NCI-H187 treated with DMSO at 0.1 percent for 48 hours (cell line): Measurements from ENCODE around the gene FN3KRP.
A peak's percentile ranks its signal among the peaks of the same experiment; 100 is the strongest.

Experiments used
- DNase-seq: peaks from one replicate; lab custom pipeline; 2025; lab: John Stamatoyannopoulos, UW

FN3KRP gene, protein sequence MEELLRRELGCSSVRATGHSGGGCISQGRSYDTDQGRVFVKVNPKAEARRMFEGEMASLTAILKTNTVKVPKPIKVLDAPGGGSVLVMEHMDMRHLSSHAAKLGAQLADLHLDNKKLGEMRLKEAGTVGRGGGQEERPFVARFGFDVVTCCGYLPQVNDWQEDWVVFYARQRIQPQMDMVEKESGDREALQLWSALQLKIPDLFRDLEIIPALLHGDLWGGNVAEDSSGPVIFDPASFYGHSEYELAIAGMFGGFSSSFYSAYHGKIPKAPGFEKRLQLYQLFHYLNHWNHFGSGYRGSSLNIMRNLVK

GRCh38 chr17:82716203-82717010, at the start of gene FN3KRP:
Gene FN3KRP, plus strand, starts transcription at chr17:82716706. Its CDS starts 50 bp downstream, at chr17:82716756.
- DNase-seq, result peak; percentile 80

DNA sequence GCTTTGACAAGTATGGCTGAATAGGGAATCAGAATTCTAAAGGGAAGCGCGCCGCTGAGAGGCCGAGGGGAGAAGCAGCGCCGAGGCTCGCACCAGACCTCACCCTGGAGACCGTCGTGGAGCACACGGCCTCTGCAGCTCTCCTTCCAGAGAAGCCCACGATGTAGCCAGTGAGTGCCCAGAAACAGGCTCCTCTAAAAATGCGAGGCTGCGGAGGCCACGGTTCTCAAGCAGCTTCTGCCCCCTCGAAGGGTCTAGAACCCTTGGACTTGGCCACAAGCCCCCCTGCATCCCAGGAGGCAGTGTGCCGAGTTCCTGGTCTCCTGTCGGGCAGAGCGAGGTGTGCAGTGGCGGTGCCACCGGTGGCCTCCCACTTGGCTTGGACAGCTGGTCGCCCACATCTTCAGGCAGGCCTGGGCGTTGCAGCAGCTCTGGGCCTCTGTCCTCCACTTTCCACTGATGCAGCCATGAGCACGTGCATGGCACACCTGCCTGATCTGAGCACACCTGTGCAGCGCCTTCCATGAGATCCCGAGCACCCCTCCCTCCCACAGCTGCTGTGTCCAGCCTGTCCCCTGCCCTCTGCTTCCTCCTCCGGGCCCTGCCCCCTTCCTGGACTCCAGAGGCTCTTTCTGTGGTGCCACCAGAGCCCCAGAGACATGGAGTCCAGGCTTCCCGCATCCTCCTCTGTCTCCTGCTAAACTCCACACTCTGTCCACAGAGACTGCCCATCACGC, 49.4 kb upstream of the FN3KRP start:
- DNase-seq, result no peak

GRCh38 chr17:82667668-82668000, 48.9 kb upstream of the FN3KRP start:
- DNase-seq, result no peak

DNA sequence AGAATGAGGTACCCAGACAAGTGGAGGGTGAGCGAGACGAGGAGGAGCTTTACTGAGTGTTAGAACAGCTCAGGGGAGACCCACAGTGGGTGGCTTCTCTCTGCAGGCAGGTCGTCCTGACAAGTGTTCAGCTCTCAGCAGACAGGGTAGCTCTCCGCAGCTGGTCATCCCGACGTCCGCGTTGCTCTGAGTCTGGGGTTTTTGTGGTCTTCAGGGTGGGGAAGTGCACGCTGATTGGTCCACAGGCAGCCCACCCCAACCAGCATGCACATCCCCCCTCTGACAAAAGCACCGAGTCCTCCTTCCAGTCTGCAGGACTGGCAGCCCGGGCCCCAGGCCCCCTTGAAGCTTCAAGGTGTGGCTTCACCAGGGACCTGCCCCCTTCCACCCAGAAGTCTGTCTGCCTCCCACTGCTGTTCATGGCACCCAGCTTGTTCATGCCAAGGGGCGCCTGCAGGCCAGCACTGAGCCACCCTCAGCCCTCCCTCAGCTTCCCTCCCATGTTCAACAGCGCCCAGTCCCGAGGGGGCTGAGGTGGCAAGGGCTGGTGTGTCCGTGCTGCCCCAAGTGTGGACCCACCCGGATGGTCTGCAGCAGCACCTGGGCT, 48.4 kb upstream of the FN3KRP start:
- DNase-seq, result no peak

GRCh38 chr17:82668631-82669099, 47.8 kb upstream of the FN3KRP start:
- DNase-seq, result no peak

- no peak for DNase-seq
Measured at GRCh38 chr17:82670661-82671450, 45.6 kb upstream of the FN3KRP start.

DNA sequence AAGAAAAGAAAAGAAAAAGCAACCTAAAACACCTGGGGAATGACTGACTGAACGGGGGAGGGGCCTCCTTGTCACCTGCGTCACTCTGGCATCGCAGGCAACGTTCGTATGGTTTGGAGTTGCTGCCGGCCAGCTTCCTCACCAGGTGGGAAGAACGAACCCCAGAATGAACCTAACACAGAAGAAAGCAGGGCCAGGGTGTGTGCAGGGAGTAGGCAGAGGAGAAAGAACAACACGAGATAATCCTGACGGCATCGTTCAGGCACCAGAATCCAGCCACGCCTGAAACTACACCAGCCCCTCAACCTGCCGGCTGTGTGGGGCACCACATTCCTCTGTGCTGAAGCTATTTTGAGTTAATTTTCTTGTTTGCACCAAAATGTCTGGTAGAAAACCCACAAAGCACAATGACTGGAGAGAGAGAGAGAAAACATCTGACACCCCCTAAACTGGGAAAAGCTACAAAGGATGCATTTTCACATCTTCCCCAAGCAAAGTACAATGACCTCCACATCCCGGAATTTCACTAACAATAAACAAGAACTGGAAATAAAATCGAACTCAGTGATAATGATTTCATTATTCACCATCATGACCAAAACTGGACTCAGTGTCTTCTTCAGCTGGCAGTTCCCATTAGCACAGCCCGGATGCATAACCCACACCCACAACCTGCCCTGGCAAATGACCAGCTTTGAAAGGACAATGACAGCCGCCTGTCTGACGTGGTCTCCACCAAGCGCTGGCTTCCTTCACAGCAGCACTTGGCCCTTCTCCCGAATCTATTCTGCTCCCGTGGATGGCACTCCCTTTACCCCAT, 41.6 kb upstream of the FN3KRP start:
- no peak for DNase-seq

DNA sequence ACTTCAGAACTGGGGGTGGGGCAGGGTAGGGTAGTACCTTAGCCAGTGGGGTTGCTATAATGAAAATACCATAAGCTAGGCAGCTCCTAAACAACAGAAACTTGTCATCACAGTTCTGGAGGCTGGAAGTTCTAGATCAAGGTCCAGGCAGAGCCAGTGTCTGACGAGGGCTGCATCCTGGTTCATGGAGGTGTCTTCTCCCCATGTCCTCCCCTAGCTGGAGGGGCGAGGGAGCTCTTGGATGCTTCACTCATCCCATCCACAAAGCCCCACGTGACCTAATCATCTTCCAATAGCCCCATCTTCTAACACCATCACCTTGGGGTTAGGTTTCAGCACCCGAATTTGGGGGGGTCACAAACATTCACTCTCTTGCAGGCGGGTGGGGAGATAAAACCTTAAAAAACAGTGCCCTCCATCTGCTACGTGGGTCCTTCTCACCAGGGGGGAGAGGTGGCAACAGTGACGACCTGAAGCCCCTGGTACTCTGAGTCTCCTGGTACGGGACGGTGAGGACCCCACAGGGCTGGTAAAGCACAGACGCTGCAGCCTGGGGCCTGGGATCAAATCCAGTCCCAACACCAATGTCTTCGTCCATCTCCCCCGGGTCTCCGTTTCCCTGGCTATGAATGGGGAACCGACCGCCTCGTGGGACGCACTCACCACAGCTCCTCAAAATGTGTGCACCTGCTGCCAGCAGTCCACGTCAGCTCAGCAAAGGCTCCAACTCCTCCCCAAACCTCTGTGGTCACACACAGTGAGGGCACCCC, 40.8 kb upstream of the FN3KRP start:
- no peak for DNase-seq

DNA sequence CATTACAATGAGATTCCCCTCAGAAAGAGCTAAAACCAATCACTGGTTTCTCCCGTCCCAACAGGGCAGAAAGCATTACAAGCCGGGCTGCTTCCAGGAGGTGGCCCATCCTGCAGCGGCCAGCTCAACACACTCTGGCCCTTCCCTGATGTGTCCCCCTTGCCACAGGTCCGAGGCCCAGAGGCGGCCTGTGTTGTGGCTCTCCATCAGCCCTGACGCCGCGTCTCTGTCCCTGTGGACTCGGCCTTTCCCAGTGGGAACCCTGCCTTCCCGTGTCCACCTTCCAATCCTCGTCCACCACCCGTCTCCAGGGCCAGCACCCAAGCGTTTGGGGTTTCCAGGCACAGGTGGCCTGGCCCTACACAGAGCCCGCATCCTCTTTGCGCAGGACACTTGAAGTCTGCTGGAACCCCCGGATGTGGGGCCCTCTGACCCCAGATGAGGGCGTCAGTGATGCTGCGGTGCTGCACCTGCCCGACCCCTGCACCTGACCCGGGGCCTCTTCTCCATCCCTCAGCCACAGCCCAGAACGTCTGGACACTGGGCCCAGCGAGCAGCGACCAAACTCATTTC, 39.1 kb upstream of the FN3KRP start:
- DNase-seq, result no peak

DNA sequence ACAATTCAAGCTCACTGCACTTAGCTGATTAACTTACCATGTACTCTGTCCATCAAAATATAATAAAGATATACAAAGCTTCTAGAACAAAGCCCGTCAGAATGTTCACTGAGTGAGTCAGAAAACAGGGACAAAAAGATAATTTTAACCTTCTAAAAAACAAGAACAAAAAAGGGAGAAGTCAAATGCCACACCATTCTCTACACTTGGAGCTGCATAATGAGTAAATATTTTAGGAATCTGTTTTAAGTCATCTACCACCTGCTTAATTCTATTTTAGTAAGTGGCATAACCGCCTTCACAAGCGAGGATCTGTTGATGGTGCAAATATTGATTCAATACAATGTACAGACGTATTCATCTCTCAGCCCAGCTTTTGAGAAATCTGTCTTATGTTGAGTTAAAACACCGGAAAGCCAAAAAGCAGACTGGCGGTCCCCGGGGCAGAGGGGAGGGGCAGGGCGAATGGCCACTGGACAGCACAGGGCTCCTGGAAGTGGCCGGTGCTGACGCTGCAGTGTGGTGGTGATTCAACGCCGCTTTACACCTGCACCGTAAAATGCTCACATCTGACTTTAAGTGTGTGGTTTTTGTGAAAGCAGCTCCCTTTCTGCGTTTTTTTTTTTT, 38.1 kb upstream of the FN3KRP start:
- no peak for DNase-seq

GRCh38 chr17:82679586-82680465, 36.7 kb upstream of the FN3KRP start:
- DNase-seq, result no peak

DNA sequence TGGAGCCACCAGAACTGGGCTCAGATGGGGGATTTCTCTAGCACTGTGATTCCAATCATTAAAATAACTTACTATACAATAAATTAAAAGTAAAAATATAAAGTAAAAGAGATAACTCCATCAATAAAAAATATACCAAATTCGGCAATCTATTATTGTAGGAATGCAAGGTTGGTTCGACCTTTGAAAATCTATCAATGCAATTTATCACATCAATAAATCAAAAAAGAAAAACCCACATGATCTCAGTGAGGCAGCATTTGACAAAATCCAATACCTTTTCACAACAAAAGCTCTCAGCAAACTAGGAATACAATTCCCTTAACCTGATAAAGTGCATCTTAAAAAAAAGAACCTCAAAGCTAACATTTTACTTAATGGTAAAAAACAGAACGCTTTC, 35.0 kb upstream of the FN3KRP start:
- DNase-seq, result no peak

- DNase-seq, result no peak
Measured at GRCh38 chr17:82683534-82683933, 33.0 kb upstream of the FN3KRP start.

DNA sequence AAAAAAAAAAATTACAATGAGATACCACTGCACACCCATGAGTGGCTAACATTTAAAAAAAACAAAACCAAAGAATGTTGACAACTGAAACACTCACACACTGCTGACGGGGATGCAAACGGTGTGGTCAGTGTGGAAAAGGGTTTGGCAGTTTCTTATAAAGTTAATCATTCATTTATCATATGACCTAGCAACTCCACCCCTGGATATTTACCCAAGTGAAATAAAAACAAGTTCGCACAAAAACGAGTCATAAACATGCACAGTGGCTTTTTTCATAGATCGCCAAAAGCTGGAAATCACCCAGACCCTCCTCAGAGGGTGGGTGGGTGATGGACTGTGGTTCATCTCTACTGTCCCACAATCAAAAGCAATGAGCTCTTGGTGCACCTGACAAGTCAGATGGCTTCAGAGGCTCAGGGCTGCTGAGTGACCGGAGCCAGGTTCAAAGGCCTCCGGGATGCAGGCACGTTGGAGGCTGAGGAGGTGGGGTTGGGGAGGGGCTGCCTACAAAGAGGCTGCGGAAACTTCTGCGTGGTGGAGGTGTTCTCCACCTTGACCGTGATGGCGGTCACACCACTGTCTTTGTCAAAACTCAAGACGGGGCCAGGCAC, 32.2 kb upstream of the FN3KRP start:
- DNase-seq, result no peak

DNA sequence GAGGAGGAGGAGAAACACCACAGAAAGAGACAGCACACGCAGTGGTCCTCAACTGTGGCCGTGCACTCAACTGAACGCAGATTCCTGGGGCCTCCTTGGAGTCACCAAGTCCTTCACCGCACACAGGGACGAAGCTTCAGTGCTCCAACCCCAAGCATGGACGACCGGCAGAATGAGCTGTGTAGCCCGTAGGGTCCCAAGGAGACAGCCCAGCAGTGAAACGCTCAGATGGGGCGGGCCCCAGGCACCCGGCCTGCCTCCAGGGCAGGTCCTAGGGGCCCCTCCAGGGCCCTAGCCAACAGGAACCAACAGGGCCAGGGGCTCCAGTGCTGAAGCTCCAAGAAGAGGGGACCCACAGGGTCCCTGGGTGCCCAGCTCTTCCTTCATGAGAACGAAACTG, 31.2 kb upstream of the FN3KRP start:
- DNase-seq, result no peak

- DNase-seq, result no peak
Measured at GRCh38 chr17:82686366-82687324, 29.9 kb upstream of the FN3KRP start.
